HepG2 (cell line): ENCODE measurements around the gene COBLL1. TPM values are rescaled to one million over a fixed set of nuclear protein-coding genes. Genes with fewer than 3 reads are reported as not detected.

Experiments used
- ATAC-seq: fragments of 200-7000 bp; cut with Tn5 transposase; 3 replicates; pipeline ENCODE4 v1.9.1; 2020; ENCODE audit warnings: mild to moderate bottlenecking, moderate library complexity
- BruUV-seq: library from RNA; stranded (reverse); fragments of 400-500 nt; replicated peaks from 2 replicates; lab custom pipeline; 2021; lab: Mats Ljungman, UMichigan
- CTCF ChIA-PET: fragments of 300-600 bp; formaldehyde crosslinking; extraction: SDS; loops from one replicate; lab custom pipeline; 2021; ENCODE audit warnings: low total read pairs, inconsistent platforms, low intra/inter-chr PET ratio; lab: Yijun Ruan, JAX
- POLR2A ChIA-PET: fragments of 350-600 bp; sonication (Branson Sonifier 250); formaldehyde crosslinking; loops from one replicate; lab custom pipeline; 2020; ENCODE audit warnings: antibody characterized with exemption, inconsistent platforms; lab: Yijun Ruan, JAX
- DNase-seq: peaks from one replicate; pipeline ENCODE4 v3.0.0-alpha.2; 2015; ENCODE audit warnings: low spot score
- FAIRE-seq: peaks from 3 replicates; lab custom pipeline; 2011; peaks lifted over from hg19 to GRCh38; lab: Jason Lieb, UNC
- H2AFZ ChIP-seq: one replicate; pipeline ENCODE4 v1.6.1; 2011; ENCODE audit warnings: low read length, inconsistent platforms
- H3K27ac ChIP-seq: fragments of 300-600 bp; 3 replicates; pipeline ENCODE4 v1.8.0; 2011; ENCODE audit warnings: mixed run types, mild to moderate bottlenecking, mixed read lengths, low read length, inconsistent platforms; ENCODE audit not compliant: insufficient read depth; ENCODE audit errors: extremely low read length
- H3K27me3 ChIP-seq, 2 experiments: fragments of 200-600 bp in 1 of 2; 2 replicates in 1 of 2; 3 replicates in 1 of 2; pipeline versions ENCODE4 v1.6.0 to v1.8.0; 2011; ENCODE audit warnings: low read length in 2 of 2, mild to moderate bottlenecking in 2 of 2, moderate library complexity in 2 of 2, inconsistent platforms in 1 of 2; ENCODE audit not compliant: insufficient read depth in 2 of 2, control insufficient read depth in 1 of 2
- H3K36me3 ChIP-seq, 2 experiments: fragments of 200-600 bp in 1 of 2; replicated peaks in 1 of 2; 2 replicates in 1 of 2; 3 replicates in 1 of 2; pipeline versions ENCODE4 v1.5.1 to v1.8.0; 2011; ENCODE audit warnings: low read length in 2 of 2, inconsistent platforms in 1 of 2; ENCODE audit not compliant: insufficient read depth in 2 of 2, control insufficient read depth in 1 of 2
- H3K4me1 ChIP-seq: 2 replicates; pipeline ENCODE4 v1.5.1; 2012; ENCODE audit warnings: low read length, inconsistent platforms; ENCODE audit not compliant: insufficient read depth
- H3K4me2 ChIP-seq: 2 replicates; pipeline ENCODE4 v1.6.0; 2011; ENCODE audit warnings: low read depth, low read length, inconsistent platforms
- H3K4me3 ChIP-seq, 3 experiments: fragments of 200-600 bp in 1 of 3; sonication (generic), shearing (Covaris generic) in 1 of 3; replicated peaks in 1 of 3; 2 replicates each; pipeline ENCODE4 v1.5.1; 2011 to 2016; ENCODE audit warnings: low read length in 3 of 3, inconsistent platforms in 2 of 3, low read depth in 2 of 3, mild to moderate bottlenecking in 2 of 3, control low read depth in 1 of 3, mixed read lengths in 1 of 3; ENCODE audit not compliant: insufficient read depth in 1 of 3
- H3K79me2 ChIP-seq: one replicate; pipeline ENCODE4 v1.6.1; 2011; ENCODE audit warnings: low read length, inconsistent platforms; ENCODE audit not compliant: insufficient read depth
- H3K9ac ChIP-seq: 2 replicates; pipeline ENCODE4 v1.6.0; 2011; ENCODE audit warnings: mild to moderate bottlenecking, low read depth, low read length, inconsistent platforms; ENCODE audit not compliant: insufficient read depth
- H3K9me3 ChIP-seq: 2 replicates; pipeline ENCODE4 v1.5.1; 2012; ENCODE audit warnings: mild to moderate bottlenecking, low read length
- H4K20me1 ChIP-seq: 2 replicates; pipeline ENCODE4 v1.6.0; 2011; ENCODE audit warnings: inconsistent platforms, mild to moderate bottlenecking, low read length, moderate library complexity; ENCODE audit not compliant: insufficient read depth
- ARNTL ChIP-seq: sonication (generic); formaldehyde crosslinking; IDR thresholded peaks from 2 replicates; pipeline ENCODE4 v1.4.0; 2020; ENCODE audit warnings: mild to moderate bottlenecking, missing genetic modification reagents
- MTF2 ChIP-seq: sonication (generic); formaldehyde crosslinking; IDR thresholded peaks from 2 replicates; pipeline ENCODE4 v1.5.0; 2020; ENCODE audit warnings: missing genetic modification reagents, borderline replicate concordance
- ZNF234 ChIP-seq: sonication (generic); formaldehyde crosslinking; conservative IDR thresholded peaks from 2 replicates; pipeline ENCODE4 v1.5.1; 2020; ENCODE audit warnings: mild to moderate bottlenecking, missing genetic modification reagents
- ZNF282 ChIP-seq: fragments of 450-650 bp; IDR thresholded peaks from 2 replicates; pipeline ENCODE4 v1.6.1; 2018; ENCODE audit not compliant: partially characterized antibody
- ZNF335 ChIP-seq: sonication (generic); formaldehyde crosslinking; IDR thresholded peaks from 2 replicates; pipeline ENCODE4 v1.4.0; 2020; ENCODE audit warnings: missing genetic modification reagents
- WGBS: methylation state at CpG from one replicate; pipeline ENCODE4 v1.1.6; 2017; ENCODE audit warnings: low lambda C conversion rate; 5-methylcytosine and 5-hydroxymethylcytosine counted together
- in situ Hi-C: cut with HindIII; loops from 2 replicates; pipeline ENCODE4 v1.10.0; 2017; ENCODE audit warnings: low pct_unique_long_range_greater_than_20kb; ENCODE audit not compliant: extremely low pct_ligation_motif_present
- intact Hi-C: fragments of 100-400 bp; cut with micrococcal nuclease; formaldehyde crosslinking; loops from one replicate; pipeline ENCODE4 v1.10.0; 2022; ENCODE audit not compliant: unreplicated experiment
- polyA plus RNA-seq, 8 experiments: library from polyadenylated mRNA; depleted of rRNA in 3 of 8; stranded (reverse) in 7 of 8; unstranded in 1 of 8; fragments of >200 nt; fragmentation: Illumina TruSeq in 4 of 8; extraction: Trizol in 4 of 8; gene quantifications; 2 replicates each; pipeline versions ENCODE4 v1.2.1 to v1.2.3, GENCODE V29; 2011 to 2016; ENCODE audit warnings: low read depth in 4 of 8, missing spikeins in 1 of 8, mixed read lengths in 1 of 8; ENCODE audit not compliant: insufficient read depth in 1 of 8
- total RNA-seq, 5 experiments: library from RNA; depleted of rRNA; stranded (reverse); fragments of >200 nt; fragmentation: Illumina TruSeq; extraction: Trizol; gene quantifications; 2 replicates each; pipeline ENCODE4 v1.2.3, GENCODE V29; 2016; ENCODE audit warnings: low read depth in 1 of 5
- TF ChIP-seq, protein P1 (sequence below): sonication (generic); formaldehyde crosslinking; IDR thresholded peaks from 2 replicates; pipeline ENCODE4 v1.4.0; 2020; ENCODE audit warnings: missing genetic modification reagents, low read depth, mild to moderate bottlenecking, borderline replicate concordance
- TF ChIP-seq, protein P2 (sequence below): sonication (generic); formaldehyde crosslinking; IDR thresholded peaks from 2 replicates; pipeline ENCODE4 v1.4.0; 2020; ENCODE audit warnings: mild to moderate bottlenecking, missing genetic modification reagents
- TF ChIP-seq, protein P3 (sequence below): sonication (generic); formaldehyde crosslinking; IDR thresholded peaks from 2 replicates; pipeline ENCODE4 v1.5.0; 2020; ENCODE audit warnings: mild to moderate bottlenecking, missing genetic modification reagents, borderline replicate concordance
- TF ChIP-seq, protein P4 (sequence below): sonication (generic); formaldehyde crosslinking; IDR thresholded peaks from 2 replicates; pipeline ENCODE4 v1.5.0; 2020; ENCODE audit warnings: missing genetic modification reagents

Gene COBLL1
- total and polyA plus RNA-seq, 2 of the 13 experiments (the other 11 are each of a cell fraction or from before 2014, with no cell fraction given), result 32.6 to 86.8 TPM

DNA sequence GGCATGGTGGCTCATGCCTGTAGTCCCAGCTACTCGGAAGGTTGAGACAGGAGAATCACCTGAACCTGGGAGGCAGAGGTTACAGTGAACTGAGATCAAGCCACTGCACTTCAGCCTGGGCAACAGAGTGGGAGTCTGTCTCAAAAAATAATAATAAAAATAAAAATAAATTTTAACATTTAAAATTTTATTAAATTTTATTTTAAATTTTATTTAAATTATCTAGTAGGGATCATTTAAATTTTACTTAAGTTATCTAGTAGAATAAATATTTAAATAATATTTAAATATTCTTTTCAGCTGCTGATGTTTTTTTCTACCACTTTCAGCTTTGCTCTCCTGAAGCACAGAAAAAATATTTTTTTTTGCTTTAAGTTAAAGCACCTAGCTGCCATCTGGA lies 10.4 kb downstream of the COBLL1 start:
- H3K4me3 ChIP-seq, result no peak overlapping the region
- H3K27me3 ChIP-seq, result no peaks in the 10 kb centered on the region
- POLR2A ChIA-PET, result interaction anchor here (3.1 kb wide), 1 partner anchor 10 kb away, joined by 23 read pairs; the partner anchor contains the start of gene COBLL1
- BruUV-seq, result no TSS peak
- H3K9me3 ChIP-seq, result no peaks in the 10 kb centered on the region
- FAIRE-seq (no peak), DNase-seq (no peak), ATAC-seq (no peak)
- H2AFZ ChIP-seq, result no peak overlapping the region
- no peak overlapping the region for H3K9ac ChIP-seq
- CTCF ChIA-PET, result no interaction called here
- H3K27ac ChIP-seq, result no peak overlapping the region
- intact Hi-C loops (no loop called here), in situ Hi-C loops (no loop called here)
- H3K36me3 ChIP-seq, result peaks cover 0 to 1% of the 10 kb centered on the region in 2 experiments; a peak in 4 of 5 replicates
- H4K20me1 ChIP-seq, result no peaks in the 10 kb centered on the region
- H3K4me1 ChIP-seq, result peaks cover 58% of the 10 kb centered on the region
- H3K4me2 ChIP-seq, result no peak overlapping the region
- 100% methylated on average over 1 of the region's 1 CpG for WGBS
- peaks cover 96% of the 10 kb centered on the region for H3K79me2 ChIP-seq
- no peak for TF ChIP-seq ZNF282
- TF ChIP-seq MTF2, result no peak
- TF ChIP-seq, protein P1, sequence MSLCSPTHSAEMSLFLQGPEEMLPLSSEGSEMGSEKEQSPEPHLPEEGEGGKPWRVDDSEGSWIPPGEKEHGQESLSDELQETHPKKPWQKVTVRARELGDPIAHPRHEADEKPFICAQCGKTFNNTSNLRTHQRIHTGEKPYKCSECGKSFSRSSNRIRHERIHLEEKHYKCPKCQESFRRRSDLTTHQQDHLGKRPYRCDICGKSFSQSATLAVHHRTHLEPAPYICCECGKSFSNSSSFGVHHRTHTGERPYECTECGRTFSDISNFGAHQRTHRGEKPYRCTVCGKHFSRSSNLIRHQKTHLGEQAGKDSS, result no peak
- TF ChIP-seq, protein P2, sequence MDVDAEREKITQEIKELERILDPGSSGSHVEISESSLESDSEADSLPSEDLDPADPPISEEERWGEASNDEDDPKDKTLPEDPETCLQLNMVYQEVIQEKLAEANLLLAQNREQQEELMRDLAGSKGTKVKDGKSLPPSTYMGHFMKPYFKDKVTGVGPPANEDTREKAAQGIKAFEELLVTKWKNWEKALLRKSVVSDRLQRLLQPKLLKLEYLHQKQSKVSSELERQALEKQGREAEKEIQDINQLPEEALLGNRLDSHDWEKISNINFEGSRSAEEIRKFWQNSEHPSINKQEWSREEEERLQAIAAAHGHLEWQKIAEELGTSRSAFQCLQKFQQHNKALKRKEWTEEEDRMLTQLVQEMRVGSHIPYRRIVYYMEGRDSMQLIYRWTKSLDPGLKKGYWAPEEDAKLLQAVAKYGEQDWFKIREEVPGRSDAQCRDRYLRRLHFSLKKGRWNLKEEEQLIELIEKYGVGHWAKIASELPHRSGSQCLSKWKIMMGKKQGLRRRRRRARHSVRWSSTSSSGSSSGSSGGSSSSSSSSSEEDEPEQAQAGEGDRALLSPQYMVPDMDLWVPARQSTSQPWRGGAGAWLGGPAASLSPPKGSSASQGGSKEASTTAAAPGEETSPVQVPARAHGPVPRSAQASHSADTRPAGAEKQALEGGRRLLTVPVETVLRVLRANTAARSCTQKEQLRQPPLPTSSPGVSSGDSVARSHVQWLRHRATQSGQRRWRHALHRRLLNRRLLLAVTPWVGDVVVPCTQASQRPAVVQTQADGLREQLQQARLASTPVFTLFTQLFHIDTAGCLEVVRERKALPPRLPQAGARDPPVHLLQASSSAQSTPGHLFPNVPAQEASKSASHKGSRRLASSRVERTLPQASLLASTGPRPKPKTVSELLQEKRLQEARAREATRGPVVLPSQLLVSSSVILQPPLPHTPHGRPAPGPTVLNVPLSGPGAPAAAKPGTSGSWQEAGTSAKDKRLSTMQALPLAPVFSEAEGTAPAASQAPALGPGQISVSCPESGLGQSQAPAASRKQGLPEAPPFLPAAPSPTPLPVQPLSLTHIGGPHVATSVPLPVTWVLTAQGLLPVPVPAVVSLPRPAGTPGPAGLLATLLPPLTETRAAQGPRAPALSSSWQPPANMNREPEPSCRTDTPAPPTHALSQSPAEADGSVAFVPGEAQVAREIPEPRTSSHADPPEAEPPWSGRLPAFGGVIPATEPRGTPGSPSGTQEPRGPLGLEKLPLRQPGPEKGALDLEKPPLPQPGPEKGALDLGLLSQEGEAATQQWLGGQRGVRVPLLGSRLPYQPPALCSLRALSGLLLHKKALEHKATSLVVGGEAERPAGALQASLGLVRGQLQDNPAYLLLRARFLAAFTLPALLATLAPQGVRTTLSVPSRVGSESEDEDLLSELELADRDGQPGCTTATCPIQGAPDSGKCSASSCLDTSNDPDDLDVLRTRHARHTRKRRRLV, result no peak
- TF ChIP-seq ARNTL (CRISPR knock-in tag), result no peak
- TF ChIP-seq ZNF335 (CRISPR knock-in tag), result no peak
- TF ChIP-seq, protein P3, sequence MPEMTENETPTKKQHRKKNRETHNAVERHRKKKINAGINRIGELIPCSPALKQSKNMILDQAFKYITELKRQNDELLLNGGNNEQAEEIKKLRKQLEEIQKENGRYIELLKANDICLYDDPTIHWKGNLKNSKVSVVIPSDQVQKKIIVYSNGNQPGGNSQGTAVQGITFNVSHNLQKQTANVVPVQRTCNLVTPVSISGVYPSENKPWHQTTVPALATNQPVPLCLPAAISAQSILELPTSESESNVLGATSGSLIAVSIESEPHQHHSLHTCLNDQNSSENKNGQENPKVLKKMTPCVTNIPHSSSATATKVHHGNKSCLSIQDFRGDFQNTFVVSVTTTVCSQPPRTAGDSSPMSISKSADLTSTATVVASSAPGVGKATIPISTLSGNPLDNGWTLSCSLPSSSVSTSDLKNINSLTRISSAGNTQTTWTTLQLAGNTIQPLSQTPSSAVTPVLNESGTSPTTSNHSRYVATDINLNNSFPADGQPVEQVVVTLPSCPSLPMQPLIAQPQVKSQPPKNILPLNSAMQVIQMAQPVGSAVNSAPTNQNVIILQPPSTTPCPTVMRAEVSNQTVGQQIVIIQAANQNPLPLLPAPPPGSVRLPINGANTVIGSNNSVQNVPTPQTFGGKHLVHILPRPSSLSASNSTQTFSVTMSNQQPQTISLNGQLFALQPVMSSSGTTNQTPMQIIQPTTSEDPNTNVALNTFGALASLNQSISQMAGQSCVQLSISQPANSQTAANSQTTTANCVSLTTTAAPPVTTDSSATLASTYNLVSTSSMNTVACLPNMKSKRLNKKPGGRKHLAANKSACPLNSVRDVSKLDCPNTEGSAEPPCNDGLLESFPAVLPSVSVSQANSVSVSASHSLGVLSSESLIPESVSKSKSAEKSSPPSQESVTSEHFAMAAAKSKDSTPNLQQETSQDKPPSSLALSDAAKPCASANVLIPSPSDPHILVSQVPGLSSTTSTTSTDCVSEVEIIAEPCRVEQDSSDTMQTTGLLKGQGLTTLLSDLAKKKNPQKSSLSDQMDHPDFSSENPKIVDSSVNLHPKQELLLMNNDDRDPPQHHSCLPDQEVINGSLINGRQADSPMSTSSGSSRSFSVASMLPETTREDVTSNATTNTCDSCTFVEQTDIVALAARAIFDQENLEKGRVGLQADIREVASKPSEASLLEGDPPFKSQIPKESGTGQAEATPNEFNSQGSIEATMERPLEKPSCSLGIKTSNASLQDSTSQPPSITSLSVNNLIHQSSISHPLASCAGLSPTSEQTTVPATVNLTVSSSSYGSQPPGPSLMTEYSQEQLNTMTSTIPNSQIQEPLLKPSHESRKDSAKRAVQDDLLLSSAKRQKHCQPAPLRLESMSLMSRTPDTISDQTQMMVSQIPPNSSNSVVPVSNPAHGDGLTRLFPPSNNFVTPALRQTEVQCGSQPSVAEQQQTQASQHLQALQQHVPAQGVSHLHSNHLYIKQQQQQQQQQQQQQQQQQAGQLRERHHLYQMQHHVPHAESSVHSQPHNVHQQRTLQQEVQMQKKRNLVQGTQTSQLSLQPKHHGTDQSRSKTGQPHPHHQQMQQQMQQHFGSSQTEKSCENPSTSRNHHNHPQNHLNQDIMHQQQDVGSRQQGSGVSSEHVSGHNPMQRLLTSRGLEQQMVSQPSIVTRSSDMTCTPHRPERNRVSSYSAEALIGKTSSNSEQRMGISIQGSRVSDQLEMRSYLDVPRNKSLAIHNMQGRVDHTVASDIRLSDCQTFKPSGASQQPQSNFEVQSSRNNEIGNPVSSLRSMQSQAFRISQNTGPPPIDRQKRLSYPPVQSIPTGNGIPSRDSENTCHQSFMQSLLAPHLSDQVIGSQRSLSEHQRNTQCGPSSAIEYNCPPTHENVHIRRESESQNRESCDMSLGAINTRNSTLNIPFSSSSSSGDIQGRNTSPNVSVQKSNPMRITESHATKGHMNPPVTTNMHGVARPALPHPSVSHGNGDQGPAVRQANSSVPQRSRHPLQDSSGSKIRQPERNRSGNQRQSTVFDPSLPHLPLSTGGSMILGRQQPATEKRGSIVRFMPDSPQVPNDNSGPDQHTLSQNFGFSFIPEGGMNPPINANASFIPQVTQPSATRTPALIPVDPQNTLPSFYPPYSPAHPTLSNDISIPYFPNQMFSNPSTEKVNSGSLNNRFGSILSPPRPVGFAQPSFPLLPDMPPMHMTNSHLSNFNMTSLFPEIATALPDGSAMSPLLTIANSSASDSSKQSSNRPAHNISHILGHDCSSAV (CRISPR knock-in tag), result no peak
- TF ChIP-seq, protein P4, sequence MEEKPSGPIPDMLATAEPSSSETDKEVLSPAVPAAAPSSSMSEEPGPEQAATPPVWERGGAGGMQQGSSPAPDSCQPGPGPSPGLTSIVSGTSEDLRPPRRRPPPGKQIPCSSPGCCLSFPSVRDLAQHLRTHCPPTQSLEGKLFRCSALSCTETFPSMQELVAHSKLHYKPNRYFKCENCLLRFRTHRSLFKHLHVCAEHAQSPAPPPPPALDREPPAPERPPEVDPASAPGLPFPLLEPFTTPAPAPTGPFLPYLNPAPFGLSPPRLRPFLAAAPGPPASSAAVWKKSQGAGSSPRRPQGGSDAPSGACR (CRISPR knock-in tag), result no peak
- TF ChIP-seq ZNF234 (CRISPR knock-in tag), result no peak
